Ascending aorta (tissue), 2 donors: ENCODE measurements around the gene NAA60. TPM values are rescaled to one million over a fixed set of nuclear protein-coding genes. Genes with fewer than 3 reads are reported as not detected.

Experiments
- DNase-seq, 2 donors: peaks; one replicate each; pipeline ENCODE4 v3.0.0-alpha.2; 2019; ENCODE audit warnings: low spot score in 2 of 2
- H3K27ac ChIP-seq, 2 donors: fragments of 200-600 bp; sonication (generic); one replicate each; pipeline ENCODE4 v1.5.1; 2016 to 2017; ENCODE audit warnings: mild to moderate bottlenecking in 1 of 2
- H3K27me3 ChIP-seq: fragments of 200-600 bp; sonication (generic); one replicate; pipeline ENCODE4 v1.5.1; 2017
- H3K36me3 ChIP-seq, 2 donors: fragments of 200-600 bp; sonication (generic); one replicate each; pipeline ENCODE4 v1.5.1; 2016
- H3K4me1 ChIP-seq, 2 donors: fragments of 200-600 bp; sonication (generic); one replicate each; pipeline ENCODE4 v1.5.1; 2016 to 2017; ENCODE audit warnings: mild to moderate bottlenecking in 1 of 2
- H3K4me3 ChIP-seq, 2 donors: fragments of 200-600 bp; sonication (generic); one replicate each; pipeline ENCODE4 v1.5.1; 2016 to 2017; ENCODE audit warnings: mild to moderate bottlenecking in 1 of 2
- H3K9me3 ChIP-seq, 2 donors: fragments of 200-600 bp; sonication (generic); one replicate each; pipeline ENCODE4 v1.5.1; 2016
- CTCF ChIP-seq, 3 experiments: fragments of 200-600 bp in 2 of 3; fragments of 450-650 bp in 1 of 3; sonication (generic) in 2 of 3; IDR thresholded peaks; one replicate each; pipeline ENCODE4 v1.5.1; 2016 to 2019; ENCODE audit warnings: antibody characterized with exemption in 3 of 3, mild to moderate bottlenecking in 1 of 3, moderate library complexity in 1 of 3
- intact Hi-C: fragments of 100-400 bp; cut with DNase I; formaldehyde crosslinking; loops from one replicate; pipeline ENCODE4 v1.15.1; 2023
- total RNA-seq: library from RNA; depleted of rRNA; stranded (reverse); fragments of >200 nt; gene quantifications from one replicate; pipeline ENCODE4 v1.1.0, GENCODE V29; 2016

Gene NAA60
- total RNA-seq, 1 donor from 2014 or later, result 74.6 TPM

GRCh38 chr16:3481696-3482658 lies 38.5 kb downstream of the NAA60 start:
- TF ChIP-seq CTCF (IDR thresholded peaks at IDR 0.05), result no peak
- H3K36me3 ChIP-seq, result peaks cover 75 to 80% of the 10 kb centered on the region in 2 donors

GRCh38 chr16:3482659-3483241 lies 39.3 kb downstream of the NAA60 start:
- Histone ChIP-seq H3K4me3 (no peak overlapping the region), H3K9me3 (no peaks in the 10 kb centered on the region), H3K36me3 (peaks cover 79 to 86% of the 10 kb centered on the region in 2 donors), H3K27ac (no peak overlapping the region), H3K4me1 (no peaks in the 10 kb centered on the region), H3K27me3 (no peaks in the 10 kb centered on the region)
- intact Hi-C loops, result no loop called here
- DNase-seq, result no peak
- TF ChIP-seq CTCF (IDR thresholded peaks at IDR 0.05), result no peak

More at GRCh38 chr16:3481696-3482658, 38.5 kb downstream of the NAA60 start:
- H3K9me3 ChIP-seq, result no peaks in the 10 kb centered on the region
- intact Hi-C loops, result no loop called here
- H3K27ac ChIP-seq, result no peak overlapping the region
- DNase-seq, result no peak
- no peaks in the 10 kb centered on the region for H3K27me3 ChIP-seq
- no peak overlapping the region for H3K4me3 ChIP-seq
- no peaks in the 10 kb centered on the region for H3K4me1 ChIP-seq

GRCh38 chr16:3484318-3485096 lies 41.0 kb downstream of the NAA60 start:
- peaks cover 71 to 80% of the 10 kb centered on the region in 2 donors for H3K36me3 ChIP-seq
- H3K4me1 ChIP-seq, result no peaks in the 10 kb centered on the region
- no peaks in the 10 kb centered on the region for H3K9me3 ChIP-seq
- no peaks in the 10 kb centered on the region for H3K27me3 ChIP-seq
- no peak overlapping the region for H3K4me3 ChIP-seq
- TF ChIP-seq CTCF (IDR thresholded peaks at IDR 0.05), result no peak
- no peak overlapping the region for H3K27ac ChIP-seq
- intact Hi-C loops, result no loop called here
- no peak for DNase-seq

GRCh38 chr16:3485097-3485745 lies 41.7 kb downstream of the NAA60 start:
- Histone ChIP-seq H3K27me3 (no peaks in the 10 kb centered on the region), H3K27ac (no peak overlapping the region), H3K36me3 (peaks cover 69 to 73% of the 10 kb centered on the region in 2 donors), H3K4me3 (no peak overlapping the region), H3K4me1 (no peaks in the 10 kb centered on the region), H3K9me3 (no peaks in the 10 kb centered on the region)
- no peak for DNase-seq
- TF ChIP-seq CTCF (IDR thresholded peaks at IDR 0.05), result no peak
- intact Hi-C loops, result no loop called here

- no peaks in the 10 kb centered on the region for H3K4me1 ChIP-seq
- H3K36me3 ChIP-seq, result peaks cover 64 to 67% of the 10 kb centered on the region in 2 donors
- TF ChIP-seq CTCF (IDR thresholded peaks at IDR 0.05), result no peak
- no peaks in the 10 kb centered on the region for H3K27me3 ChIP-seq
- H3K27ac ChIP-seq, result no peak overlapping the region
- no peak overlapping the region for H3K4me3 ChIP-seq
- no peak for DNase-seq
- H3K9me3 ChIP-seq, result no peaks in the 10 kb centered on the region
- intact Hi-C loops, result no loop called here
These were observed 42.5 kb downstream of the NAA60 start for GRCh38 chr16:3485821-3486505.
